MG63 (cell line): Measurements from ENCODE around the gene MLLT1. TPM values are rescaled to one million over a fixed set of nuclear protein-coding genes. Genes with fewer than 3 reads are reported as not detected.

ENCODE experiments used
- DNase-seq: peaks from one replicate; pipeline ENCODE4 v3.0.0-alpha.2; 2020
- H3K27me3 ChIP-seq: fragments of 250-450 bp; sonication (Bioruptor Pico); 2 replicates; pipeline ENCODE4 v1.5.1; 2020; ENCODE audit warnings: mild to moderate bottlenecking, moderate library complexity
- H3K36me3 ChIP-seq: fragments of 250-450 bp; sonication (Bioruptor Pico); 2 replicates; pipeline ENCODE4 v1.5.1; 2020; ENCODE audit warnings: mild to moderate bottlenecking, moderate library complexity
- H3K4me3 ChIP-seq: fragments of 250-450 bp; sonication (Bioruptor Pico); 2 replicates; pipeline ENCODE4 v1.5.1; 2020; ENCODE audit warnings: mild to moderate bottlenecking, moderate library complexity
- H3K9me3 ChIP-seq: fragments of 250-450 bp; sonication (Bioruptor Pico); 2 replicates; pipeline ENCODE4 v1.5.1; 2020; ENCODE audit warnings: mild to moderate bottlenecking, moderate library complexity
- total RNA-seq: library from RNA; depleted of rRNA; stranded (reverse); fragments of >200 nt; shearing (Covaris generic); gene quantifications from 2 replicates; pipeline ENCODE4 v1.2.3, GENCODE V29; 2014; ENCODE audit warnings: low replicate concordance; rRNA removed

The MLLT1 gene
- total RNA-seq, 1 experiment from 2014 or later = 6.5 TPM

DNA sequence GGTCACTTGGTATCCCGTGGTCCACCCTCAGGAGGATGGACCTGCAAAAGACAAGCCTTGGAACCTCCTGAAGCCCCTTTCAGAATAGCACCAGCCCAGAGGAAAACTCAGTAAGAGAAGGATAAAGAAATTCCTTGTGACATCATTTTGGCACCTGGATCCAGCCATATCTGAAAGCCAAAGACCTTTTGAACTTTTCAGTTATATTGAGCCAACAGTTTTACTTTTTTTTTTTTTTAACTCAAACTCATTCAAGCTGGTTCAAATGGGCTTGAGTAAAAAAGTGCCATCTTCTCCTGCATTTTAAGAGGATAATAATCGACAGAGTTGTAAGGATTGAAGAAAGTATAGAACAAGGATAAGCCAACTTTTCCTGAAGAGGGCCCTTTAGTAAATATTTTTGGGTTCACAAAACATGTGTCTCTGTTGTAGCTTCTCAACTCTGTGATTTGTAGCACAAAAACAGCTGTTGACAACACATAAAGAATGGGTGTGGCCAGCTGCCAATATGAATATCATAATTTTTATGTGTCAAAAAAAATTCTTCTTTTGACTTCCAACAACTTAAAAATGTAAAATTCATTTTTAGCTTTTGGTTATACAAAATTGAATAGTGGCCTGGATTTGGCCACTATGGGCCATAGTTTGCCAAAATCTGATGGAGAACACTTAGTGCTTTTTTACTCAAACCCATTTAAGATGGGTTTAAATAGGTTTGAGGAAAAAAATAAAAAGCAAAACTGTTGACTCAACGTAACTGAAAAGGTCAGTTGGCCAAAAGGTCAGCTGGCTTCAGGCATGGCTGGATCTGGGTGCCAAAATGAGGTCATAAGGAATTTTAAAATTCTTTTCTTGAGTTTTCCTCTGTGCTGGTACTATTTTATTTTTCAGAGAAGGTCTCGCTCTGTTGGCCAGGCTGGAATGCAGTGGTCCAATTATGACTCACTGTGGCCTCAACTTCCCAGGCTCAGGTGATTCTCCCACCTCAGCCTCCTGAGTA is 93.6 kb downstream of the MLLT1 start:
- Histone ChIP-seq H3K9me3 (no peaks in the 10 kb centered on the region), H3K36me3 (no peaks in the 10 kb centered on the region), H3K27me3 (no peaks in the 10 kb centered on the region), H3K4me3 (no peak overlapping the region)
- no peak for DNase-seq

DNA sequence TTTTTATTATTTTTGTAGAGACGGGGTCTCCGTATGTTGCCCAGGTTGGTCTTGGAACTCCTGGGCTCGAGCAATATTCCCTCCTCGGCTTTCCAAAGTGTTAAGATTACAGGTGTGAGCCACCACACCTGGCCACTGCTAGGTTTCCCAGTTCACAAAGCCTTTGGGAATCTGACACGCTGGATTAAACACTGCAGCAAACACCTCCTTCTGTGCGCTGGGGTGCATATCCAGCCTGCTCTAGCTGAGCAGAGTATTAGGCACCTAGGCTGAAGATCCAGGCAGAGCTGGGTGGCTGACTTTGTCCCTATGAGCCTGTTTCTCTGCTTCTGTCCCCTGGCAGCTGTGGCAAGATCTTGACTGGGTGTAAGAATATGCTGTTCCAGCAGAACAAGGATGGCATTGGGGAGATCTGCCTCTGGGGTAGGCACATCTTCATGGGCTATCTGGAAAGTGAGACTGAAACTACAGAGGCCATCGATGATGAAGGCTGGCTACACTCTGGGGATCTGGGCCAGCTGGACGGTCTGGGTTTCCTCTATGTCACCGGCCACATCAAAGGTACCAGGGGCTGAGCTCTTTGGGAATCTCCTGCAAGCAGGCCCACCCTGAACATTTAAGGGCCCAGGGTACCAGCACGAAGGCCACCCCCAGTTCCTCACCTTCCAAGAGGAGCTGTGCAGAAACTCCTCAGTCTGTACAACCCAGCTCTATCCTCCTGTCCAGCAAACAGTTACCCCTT is 94.5 kb downstream of the MLLT1 start:
- H3K9me3 ChIP-seq = no peaks in the 10 kb centered on the region
- no peaks in the 10 kb centered on the region for H3K36me3 ChIP-seq
- H3K4me3 ChIP-seq = no peak overlapping the region
- no peak for DNase-seq
- H3K27me3 ChIP-seq = no peaks in the 10 kb centered on the region

DNA sequence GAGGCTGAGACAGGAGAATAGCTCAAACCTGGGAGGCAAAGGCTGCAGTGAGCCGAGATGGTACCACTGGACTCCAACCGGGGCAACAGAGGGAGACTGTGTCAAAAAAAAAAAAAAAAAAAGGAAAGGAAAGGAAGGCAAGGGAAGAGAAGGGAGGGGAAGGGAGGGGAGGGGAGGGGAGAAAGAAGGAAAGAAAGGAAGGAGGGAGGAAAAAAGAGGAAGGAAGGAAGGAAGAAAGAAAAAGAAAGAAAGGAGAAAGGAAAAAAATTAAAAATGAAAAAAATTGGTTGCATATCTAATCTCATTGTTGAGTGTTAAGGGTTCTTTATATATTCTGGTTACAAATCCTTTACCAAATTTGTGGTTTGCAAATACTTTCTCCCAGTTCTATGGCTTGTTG is 98.7 kb downstream of the MLLT1 start:
- no peaks in the 10 kb centered on the region for H3K9me3 ChIP-seq
- no peak overlapping the region for H3K4me3 ChIP-seq
- no peaks in the 10 kb centered on the region for H3K27me3 ChIP-seq
- H3K36me3 ChIP-seq = no peaks in the 10 kb centered on the region
- DNase-seq = no peak

DNA sequence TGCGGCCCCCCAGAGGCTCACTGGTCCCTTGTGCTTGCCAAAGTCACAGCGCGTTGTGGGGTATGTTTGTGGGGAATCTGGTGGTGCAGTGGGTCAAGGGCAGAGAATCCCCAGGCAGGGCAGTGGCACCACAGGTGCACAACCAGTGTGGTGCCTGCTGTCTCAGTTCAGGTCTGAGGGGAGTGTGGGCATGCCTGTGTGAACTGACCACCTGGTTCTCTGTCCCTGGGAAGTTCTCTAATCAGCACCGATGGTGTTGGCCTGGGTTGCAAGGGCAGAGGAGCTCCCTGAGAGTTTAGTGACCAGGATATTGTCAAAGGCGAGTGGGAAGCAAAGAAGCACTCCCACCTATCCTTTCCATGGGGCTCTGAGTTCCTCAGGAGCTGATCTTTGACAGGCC is 106.6 kb downstream of the MLLT1 start:
- no peak overlapping the region for H3K4me3 ChIP-seq
- DNase-seq = no peak
- H3K36me3 ChIP-seq = no peaks in the 10 kb centered on the region
- no peaks in the 10 kb centered on the region for H3K9me3 ChIP-seq
- no peaks in the 10 kb centered on the region for H3K27me3 ChIP-seq

DNA sequence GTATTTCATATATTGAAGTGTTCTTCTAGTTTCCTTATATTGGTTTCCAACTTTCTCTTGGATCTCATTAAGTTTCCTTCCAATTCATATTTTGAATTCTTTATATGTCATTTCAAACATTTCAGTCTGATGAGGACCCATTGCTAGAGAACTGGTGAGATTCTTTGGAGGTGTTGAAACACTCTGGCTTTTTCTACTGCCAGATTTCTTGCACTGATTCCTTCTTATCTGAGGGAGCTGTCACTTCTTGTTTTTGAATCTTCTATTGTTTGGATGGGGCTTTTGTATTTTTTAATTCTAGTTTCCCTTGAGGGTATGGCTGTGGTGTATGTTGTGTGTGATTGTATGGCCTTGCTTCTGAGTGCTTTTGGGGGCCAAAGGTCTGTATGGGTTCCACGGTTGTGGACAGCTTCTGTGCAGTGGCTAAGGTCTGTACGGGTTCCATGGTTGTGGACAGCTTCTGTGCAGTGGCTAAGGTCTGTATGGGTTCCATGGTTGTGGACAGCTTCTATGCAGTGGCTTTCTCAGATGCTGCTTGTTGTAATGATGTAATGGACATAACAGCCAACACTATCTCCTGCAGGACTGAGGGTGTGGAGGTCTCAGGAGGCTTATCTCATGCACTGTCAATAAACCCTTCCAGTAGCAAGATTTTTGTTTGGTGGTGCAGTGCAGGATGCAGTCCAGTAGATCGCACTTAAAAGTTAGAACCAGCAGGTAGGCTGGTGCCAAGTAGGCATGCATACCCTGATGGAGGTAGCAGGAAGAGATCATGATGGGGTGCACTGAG is 107.5 kb downstream of the MLLT1 start:
- no peak for DNase-seq

DNA sequence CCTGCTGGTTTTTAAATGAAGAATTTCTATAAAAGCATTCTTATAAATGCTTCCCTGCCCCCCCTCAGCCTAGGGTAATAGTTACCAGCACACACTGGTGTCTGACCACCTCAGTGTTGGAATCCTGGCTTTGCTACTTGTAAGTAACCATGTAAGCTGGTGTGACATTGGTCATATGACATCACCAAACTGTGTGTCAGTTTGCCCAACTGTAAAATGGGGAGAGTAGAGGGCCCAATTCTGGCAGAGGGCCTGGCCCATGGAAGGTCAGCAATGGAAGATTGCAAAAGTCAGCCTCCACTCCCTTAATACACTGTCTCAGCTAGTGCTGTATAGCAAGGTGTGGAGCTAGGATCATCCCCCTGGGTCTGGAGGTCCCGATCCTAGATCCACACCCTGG is 112.7 kb downstream of the MLLT1 start:
- H3K9me3 ChIP-seq = no peaks in the 10 kb centered on the region
- no peaks in the 10 kb centered on the region for H3K36me3 ChIP-seq
- no peak for DNase-seq
- H3K27me3 ChIP-seq = no peaks in the 10 kb centered on the region
- no peak overlapping the region for H3K4me3 ChIP-seq

More for the DNA sequence above, 107.5 kb downstream of the MLLT1 start:
- Histone ChIP-seq H3K4me3 (no peak overlapping the region), H3K36me3 (no peaks in the 10 kb centered on the region), H3K27me3 (no peaks in the 10 kb centered on the region), H3K9me3 (no peaks in the 10 kb centered on the region)

DNA sequence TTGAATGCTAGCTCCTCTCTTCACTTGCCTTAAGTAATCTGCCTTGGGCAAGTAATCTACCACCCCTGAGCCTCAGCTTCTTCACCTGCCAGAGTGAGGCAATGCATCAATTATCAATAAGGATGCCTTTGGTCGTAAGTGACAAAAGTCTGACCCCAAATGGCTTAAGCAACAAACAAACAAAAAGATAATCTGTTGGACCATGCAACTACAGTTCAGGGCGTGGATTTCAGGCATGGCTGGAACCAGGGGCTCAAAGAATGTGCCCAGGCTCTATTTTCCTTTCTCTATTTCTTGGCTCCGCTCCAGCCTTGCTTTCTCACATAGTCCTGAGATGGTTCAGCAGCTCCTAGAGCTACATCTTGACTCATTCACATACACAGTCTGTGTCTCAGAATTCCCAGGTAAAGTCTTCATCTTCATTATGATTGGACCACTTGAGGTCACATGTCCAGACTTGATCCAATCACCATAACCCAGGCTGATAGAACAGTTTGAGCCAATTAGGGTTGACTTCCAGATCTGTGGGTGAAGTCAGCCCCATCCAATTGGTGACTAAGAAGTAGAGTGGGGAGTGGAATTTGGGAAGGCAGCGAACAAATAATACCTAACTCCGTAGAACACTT is 114.8 kb downstream of the MLLT1 start:
- DNase-seq = no peak
- H3K4me3 ChIP-seq = no peak overlapping the region
- no peaks in the 10 kb centered on the region for H3K9me3 ChIP-seq
- no peaks in the 10 kb centered on the region for H3K27me3 ChIP-seq
- H3K36me3 ChIP-seq = no peaks in the 10 kb centered on the region

DNA sequence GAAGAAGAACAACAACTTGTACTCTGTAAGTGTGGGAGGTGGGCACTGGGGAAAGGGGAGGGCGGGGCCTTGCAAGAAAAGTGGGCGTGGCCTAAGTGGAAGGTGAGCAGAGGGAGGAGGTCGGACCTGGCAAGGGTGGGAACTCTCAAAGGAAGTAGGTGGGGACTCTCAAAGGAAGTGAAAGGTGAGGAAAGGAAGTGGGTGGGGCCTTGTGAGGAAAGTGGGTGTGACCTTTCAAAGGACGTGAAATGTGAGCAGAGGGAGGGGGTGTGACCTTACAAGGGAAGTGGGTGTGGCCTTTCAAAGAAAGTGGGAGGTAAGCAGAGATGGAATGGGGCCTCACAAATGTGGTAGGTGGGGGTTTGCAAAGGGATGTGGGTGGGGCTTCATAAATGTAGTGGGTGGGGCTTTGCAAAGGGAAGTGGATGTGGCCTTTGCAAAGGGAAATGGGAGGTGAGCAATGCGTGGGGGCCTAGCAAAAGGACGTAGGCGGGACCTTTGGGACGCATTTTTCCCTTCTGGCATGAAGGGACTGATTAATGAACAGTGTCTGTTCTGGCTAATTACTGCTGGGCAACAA is 118.4 kb downstream of the MLLT1 start:
- H3K36me3 ChIP-seq = no peaks in the 10 kb centered on the region
- H3K4me3 ChIP-seq = no peak overlapping the region
- no peaks in the 10 kb centered on the region for H3K27me3 ChIP-seq
- peak; percentile 4 for DNase-seq
- H3K9me3 ChIP-seq = no peaks in the 10 kb centered on the region

Other genes starting within 250 kb of the MLLT1 start
- 3.8 and 11.8 TPM in 2 replicates for gene RFX2, start 169.5 kb downstream of the MLLT1 start, total RNA-seq
- not detected in 2 replicates for gene ACSBG2, start 144.3 kb downstream of the MLLT1 start, total RNA-seq
- not detected in 2 replicates for gene ACER1, start 53.6 kb upstream of the MLLT1 start, total RNA-seq
- gene CLPP, start 81.6 kb upstream of the MLLT1 start, total RNA-seq = 72.6 and 193 TPM in 2 replicates
- 48.4 TPM in 2 replicates for gene ALKBH7, start 92.8 kb upstream of the MLLT1 start, total RNA-seq
- gene PSPN, start 96.0 kb upstream of the MLLT1 start, total RNA-seq = 0.35 and 0.49 TPM in 2 replicates
- gene GTF2F1, start 113.2 kb upstream of the MLLT1 start, total RNA-seq = 49.5 and 82.8 TPM in 2 replicates
- 65.4 and 82.7 TPM in 2 replicates for gene KHSRP, start 144.8 kb upstream of the MLLT1 start, total RNA-seq
- gene SLC25A41, start 153.8 kb upstream of the MLLT1 start, total RNA-seq = not detected in 2 replicates
- gene SLC25A23, start 179.8 kb upstream of the MLLT1 start, total RNA-seq = 8.5 and 10.9 TPM in 2 replicates
- not detected in 2 replicates for gene CRB3, start 184.3 kb upstream of the MLLT1 start, total RNA-seq
- gene DENND1C, start 201.8 kb upstream of the MLLT1 start, total RNA-seq = not detected in 2 replicates
- gene TUBB4A, start 222.3 kb upstream of the MLLT1 start, total RNA-seq = 0.03 TPM in 1 of 2 replicates, not detected in the other